ENCODE measurements around the gene RPL10A.

DNA sequence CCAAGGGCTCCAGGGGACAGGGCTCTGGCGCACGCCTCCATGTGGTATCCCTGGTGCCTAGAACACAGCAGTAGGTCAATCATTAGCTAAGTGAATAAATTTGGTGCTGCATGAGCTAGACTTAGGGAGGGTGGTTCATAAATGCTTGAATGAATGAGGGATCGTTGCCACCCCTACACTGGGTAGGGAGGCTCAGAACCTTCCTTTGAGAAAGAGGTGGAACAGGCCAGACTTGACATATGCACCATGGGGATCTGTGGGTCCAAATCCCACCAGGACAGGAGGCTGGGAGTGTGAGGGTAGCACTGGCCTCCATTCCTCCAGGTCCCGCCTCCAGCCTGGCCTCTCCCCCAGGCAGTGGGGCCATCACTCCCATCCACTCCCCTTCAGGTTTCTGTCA lies 14.9 kb downstream of the RPL10A start:
- TF ChIP-seq, protein P1, sequence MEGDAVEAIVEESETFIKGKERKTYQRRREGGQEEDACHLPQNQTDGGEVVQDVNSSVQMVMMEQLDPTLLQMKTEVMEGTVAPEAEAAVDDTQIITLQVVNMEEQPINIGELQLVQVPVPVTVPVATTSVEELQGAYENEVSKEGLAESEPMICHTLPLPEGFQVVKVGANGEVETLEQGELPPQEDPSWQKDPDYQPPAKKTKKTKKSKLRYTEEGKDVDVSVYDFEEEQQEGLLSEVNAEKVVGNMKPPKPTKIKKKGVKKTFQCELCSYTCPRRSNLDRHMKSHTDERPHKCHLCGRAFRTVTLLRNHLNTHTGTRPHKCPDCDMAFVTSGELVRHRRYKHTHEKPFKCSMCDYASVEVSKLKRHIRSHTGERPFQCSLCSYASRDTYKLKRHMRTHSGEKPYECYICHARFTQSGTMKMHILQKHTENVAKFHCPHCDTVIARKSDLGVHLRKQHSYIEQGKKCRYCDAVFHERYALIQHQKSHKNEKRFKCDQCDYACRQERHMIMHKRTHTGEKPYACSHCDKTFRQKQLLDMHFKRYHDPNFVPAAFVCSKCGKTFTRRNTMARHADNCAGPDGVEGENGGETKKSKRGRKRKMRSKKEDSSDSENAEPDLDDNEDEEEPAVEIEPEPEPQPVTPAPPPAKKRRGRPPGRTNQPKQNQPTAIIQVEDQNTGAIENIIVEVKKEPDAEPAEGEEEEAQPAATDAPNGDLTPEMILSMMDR (IDR thresholded peaks at IDR 0.05), result no peak
- no peak for TF ChIP-seq POLR2A (IDR thresholded peaks at IDR 0.05)
